ENCODE measurements around the gene CKAP4.

- TF ChIP-seq EZH2phosphoT487 (IDR thresholded peaks at IDR 0.05; ENCODE audit: unreplicated experiment) (no peak), CTCF (conservative IDR thresholded peaks at IDR 0.05; ENCODE audit: low read depth in 2 of 2) (no peak), POLR2AphosphoS5 (IDR thresholded peaks at IDR 0.05; ENCODE audit: low read depth) (no peak), ZNF331 (CRISPR knock-in tag; IDR thresholded peaks at IDR 0.05; ENCODE audit: low read depth) (no peak), EZH2 (IDR thresholded peaks at IDR 0.05; ENCODE audit: low read depth, unreplicated experiment) (no peak), STAT1 (IDR thresholded peaks at IDR 0.05; ENCODE audit: unreplicated experiment) (no peak), CREB1 (CRISPR knock-in tag; IDR thresholded peaks at IDR 0.05; ENCODE audit: low read depth) (no peak), ETS1 (IDR thresholded peaks at IDR 0.05) (no peak), NANOG (IDR thresholded peaks at IDR 0.05; ENCODE audit: borderline replicate concordance) (no peak)
These were observed 19.5 kb downstream of the CKAP4 start for GRCh38 chr12:106228320-106228710.
